ENCODE data around the gene GPR50. TPM values are rescaled to one million over a fixed set of nuclear protein-coding genes. Genes with fewer than 3 reads are reported as not detected.

The GPR50 gene
- total RNA-seq, 1 experiment from 2014 or later: not detected

- ATAC-seq (no peak), DNase-seq (ENCODE audit: low read depth, low spot score) (no peak)
- no peak overlapping the region for H3K4me2 ChIP-seq (ENCODE audit: low read length)
- no peaks in the 10 kb centered on the region for H3K4me1 ChIP-seq (ENCODE audit: control insufficient read depth in 1 of 2, insufficient read depth in 2 of 2, low read length in 2 of 2)
- CTCF ChIA-PET: no interaction called here
- H3K9me3 ChIP-seq (ENCODE audit: control insufficient read depth in 1 of 2, insufficient read depth in 1 of 2, low read depth in 1 of 2, low read length in 2 of 2): no peaks in the 10 kb centered on the region
- H3K9me2 ChIP-seq (ENCODE audit: insufficient read depth): no peaks in the 10 kb centered on the region
- no peak overlapping the region for H3K4me3 ChIP-seq (replicated peaks in 1 of 2; ENCODE audit: low read depth in 1 of 2, low read length in 2 of 2)
- no peak overlapping the region for H3K9ac ChIP-seq (ENCODE audit: low read length)
- TF ChIP-seq SRF (IDR thresholded peaks at IDR 0.05; ENCODE audit: low read depth): no peak
- no peak for TF ChIP-seq EGR1 (IDR thresholded peaks at IDR 0.05; ENCODE audit: low read depth)
- no peak for TF ChIP-seq POLR2AphosphoS5 (IDR thresholded peaks at IDR 0.05; ENCODE audit: low read depth, low read length)
- TF ChIP-seq POLR2A (IDR thresholded peaks at IDR 0.05; ENCODE audit: borderline replicate concordance, extremely low read depth, insufficient read depth, insufficient read length): no peak
- TF ChIP-seq CTCF (IDR thresholded peaks at IDR 0.05 in 2 of 3, conservative IDR thresholded peaks at IDR 0.05 in 1 of 3; ENCODE audit: borderline replicate concordance in 1 of 3, insufficient read depth in 1 of 3, low read depth in 2 of 3, low read length in 2 of 3): no peak
- no peak for TF ChIP-seq ZBTB33 (IDR thresholded peaks at IDR 0.05; ENCODE audit: extremely low read depth, insufficient replicate concordance, low read length)
- no peak for TF ChIP-seq ZFX (IDR thresholded peaks at IDR 0.05)
- no peak for TF ChIP-seq YY1 (IDR thresholded peaks at IDR 0.05; ENCODE audit: extremely low read depth, insufficient replicate concordance, low read depth, low read length)
- no peak for TF ChIP-seq EZH2 (IDR thresholded peaks at IDR 0.05)
- TF ChIP-seq ELF1 (IDR thresholded peaks at IDR 0.05; ENCODE audit: borderline replicate concordance, low read depth): no peak
- POLR2A ChIA-PET: no interaction called here
- H3K27ac ChIP-seq (ENCODE audit: low read depth, low read length): no peak overlapping the region
- H3K36me3 ChIP-seq (ENCODE audit: control insufficient read depth in 1 of 2, insufficient read depth in 2 of 2, low read length in 2 of 2): no peaks in the 10 kb centered on the region
- RAD21 ChIA-PET (ENCODE audit: low non-redundant PET in 1 of 2, low total read pairs in 2 of 2, uncharacterized antibody in 2 of 2, unreplicated experiment in 2 of 2): no interaction called here
- H4K20me1 ChIP-seq (ENCODE audit: insufficient read depth): no peaks in the 10 kb centered on the region
- intact Hi-C loops (cut with micrococcal nuclease): no loop called here
- no TSS peak for BruUV-seq (replicated peaks)
- H2AFZ ChIP-seq (ENCODE audit: low read depth, low read length, poor library complexity, severe bottlenecking): no peak overlapping the region
- H3K27me3 ChIP-seq (ENCODE audit: insufficient read depth, low read length): no peaks in the 10 kb centered on the region
- H3K79me2 ChIP-seq (ENCODE audit: insufficient read depth, low read length): no peaks in the 10 kb centered on the region
Measured at GRCh38 chrX:151226941-151227340, 50.6 kb downstream of the GPR50 start.

All from HCT116 (cell line).